H1 (cell line): ENCODE results near the gene CNGB1. TPM values are rescaled to one million over a fixed set of nuclear protein-coding genes. Genes with fewer than 3 reads are reported as not detected.

ENCODE experiments used
- CTCF ChIA-PET: fragments of 300-600 bp; sonication (Branson Sonifier 250); formaldehyde crosslinking; loops from one replicate; lab custom pipeline; 2021; ENCODE audit not compliant: partially characterized antibody; lab: Charles Lee
- POLR2A ChIA-PET: fragments of 300-600 bp; sonication (Branson Sonifier 250); formaldehyde crosslinking; loops from one replicate; lab custom pipeline; 2021; ENCODE audit warnings: inconsistent platforms; ENCODE audit not compliant: partially characterized antibody; lab: Charles Lee
- DNase-seq, 2 experiments: peaks; one replicate each; pipeline versions ENCODE4 v3.0.0 to v3.0.0-alpha.2; 2010 to 2022; ENCODE audit warnings: low spot score in 2 of 2, low read depth in 1 of 2, mixed read lengths in 1 of 2
- FAIRE-seq: peaks from 2 replicates; lab custom pipeline; 2011; peaks lifted over from hg19 to GRCh38; lab: Jason Lieb, UNC
- H2AFZ ChIP-seq: 2 replicates; pipeline ENCODE4 v1.8.1; 2012; ENCODE audit warnings: low read length, inconsistent platforms
- H2AK5ac ChIP-seq: 2 replicates; pipeline ENCODE4 v1.6.1; 2013; ENCODE audit warnings: low read depth, low read length
- H2BK120ac ChIP-seq: replicated peaks from 2 replicates; pipeline ENCODE3; 2013; ENCODE audit warnings: low read depth, low read length, inconsistent platforms
- H2BK12ac ChIP-seq: 2 replicates; pipeline ENCODE4 v1.6.1; 2013; ENCODE audit warnings: low read depth, low read length
- H2BK15ac ChIP-seq: 2 replicates; pipeline ENCODE4 v1.6.1; 2013; ENCODE audit warnings: low read length
- H2BK20ac ChIP-seq: 2 replicates; pipeline ENCODE4 v1.6.1; 2013; ENCODE audit warnings: low read length
- H2BK5ac ChIP-seq: 2 replicates; pipeline ENCODE4 v1.6.1; 2013; ENCODE audit warnings: low read depth, low read length
- H3K14ac ChIP-seq: 2 replicates; pipeline ENCODE4 v1.6.1; 2013; ENCODE audit warnings: inconsistent platforms; ENCODE audit not compliant: insufficient read length
- H3K18ac ChIP-seq: 2 replicates; pipeline ENCODE4 v1.6.1; 2013; ENCODE audit warnings: low read length; ENCODE audit errors: extremely low read depth
- H3K23ac ChIP-seq: 2 replicates; pipeline ENCODE4 v1.6.1; 2013; ENCODE audit warnings: inconsistent platforms; ENCODE audit not compliant: insufficient read length
- H3K23me2 ChIP-seq: 2 replicates; pipeline ENCODE4 v1.6.1; 2013; ENCODE audit warnings: low read depth, low read length
- H3K27ac ChIP-seq: 2 replicates; pipeline ENCODE4 v1.6.1; 2011; ENCODE audit warnings: low read depth, low read length, inconsistent platforms
- H3K27me3 ChIP-seq, 4 experiments: replicated peaks in 1 of 4; 1 replicate in 1 of 4; 2 replicates in 3 of 4; pipeline versions ENCODE4 v1.6.1 to v1.8.1; 2011 to 2013; ENCODE audit warnings: low read length in 3 of 4, mild to moderate bottlenecking in 3 of 4, inconsistent platforms in 2 of 4, mixed read lengths in 2 of 4, moderate library complexity in 1 of 4; ENCODE audit not compliant: control insufficient read depth in 3 of 4, insufficient read depth in 3 of 4; ENCODE audit errors: extremely low read depth in 1 of 4
- H3K36me3 ChIP-seq, 4 experiments: 2 replicates each; pipeline versions ENCODE4 v1.6.1 to v1.8.1; 2011 to 2013; ENCODE audit warnings: mild to moderate bottlenecking in 4 of 4, low read length in 3 of 4, moderate library complexity in 2 of 4, control low read depth in 1 of 4, inconsistent platforms in 1 of 4; ENCODE audit not compliant: insufficient read depth in 4 of 4, control insufficient read depth in 2 of 4
- H3K4ac ChIP-seq: replicated peaks from 2 replicates; pipeline ENCODE3; 2013; ENCODE audit warnings: low read length, low read depth, mixed read lengths, inconsistent platforms; ENCODE audit not compliant: insufficient read length
- H3K4me1 ChIP-seq, 4 experiments: replicated peaks in 1 of 4; 1 replicate in 1 of 4; 2 replicates in 3 of 4; pipeline versions ENCODE4 v1.6.1 to v1.8.1; 2011 to 2013; ENCODE audit warnings: low read length in 3 of 4, inconsistent platforms in 2 of 4, mixed read lengths in 1 of 4; ENCODE audit not compliant: insufficient read depth in 4 of 4, control insufficient read depth in 3 of 4
- H3K4me2 ChIP-seq, 2 experiments: 2 replicates each; pipeline versions ENCODE4 v1.6.1 to v1.8.1; 2011 to 2013; ENCODE audit warnings: low read depth in 2 of 2, low read length in 2 of 2, control low read depth in 1 of 2, inconsistent platforms in 1 of 2, mild to moderate bottlenecking in 1 of 2; ENCODE audit not compliant: insufficient read depth in 1 of 2
- H3K4me3 ChIP-seq, 4 experiments: fragments of 200-600, 300-600 bp in 1 of 4; sonication (generic), shearing (Covaris generic), sonication (Bioruptor Twin) in 1 of 4; 2 replicates each; pipeline versions ENCODE4 v1.5.1 to v1.8.1; 2011 to 2016; ENCODE audit warnings: low read length in 4 of 4, low read depth in 3 of 4, control low read depth in 2 of 4, inconsistent platforms in 2 of 4, mild to moderate bottlenecking in 2 of 4, mixed read lengths in 1 of 4, moderate library complexity in 1 of 4; ENCODE audit not compliant: insufficient read depth in 2 of 4; ENCODE audit errors: extremely low read depth in 1 of 4
- H3K56ac ChIP-seq: replicated peaks from 2 replicates; pipeline ENCODE3; 2013; ENCODE audit warnings: low read depth, mild to moderate bottlenecking, mixed read lengths, low read length, inconsistent platforms; ENCODE audit not compliant: insufficient read length
- H3K79me1 ChIP-seq: 2 replicates; pipeline ENCODE4 v1.6.1; 2013; ENCODE audit warnings: low read depth, low read length, control low read depth
- H3K79me2 ChIP-seq, 2 experiments: 2 replicates each; pipeline versions ENCODE4 v1.6.1 to v1.8.1; 2012 to 2013; ENCODE audit warnings: low read length in 2 of 2, mild to moderate bottlenecking in 2 of 2, inconsistent platforms in 1 of 2; ENCODE audit not compliant: insufficient read depth in 2 of 2, control insufficient read depth in 1 of 2
- H3K9ac ChIP-seq, 4 experiments: replicated peaks in 1 of 4; 1 replicate in 1 of 4; 2 replicates in 3 of 4; pipeline versions ENCODE4 v1.6.1 to v1.8.1; 2011 to 2013; ENCODE audit warnings: low read depth in 3 of 4, low read length in 3 of 4, control low read depth in 2 of 4, mild to moderate bottlenecking in 2 of 4, moderate library complexity in 2 of 4, inconsistent platforms in 1 of 4; ENCODE audit errors: extremely low read depth in 1 of 4
- H3K9me3 ChIP-seq, 2 experiments: 2 replicates each; pipeline versions ENCODE4 v1.6.1 to v1.8.1; 2012 to 2013; ENCODE audit warnings: mild to moderate bottlenecking in 2 of 2, moderate library complexity in 2 of 2, control low read depth in 1 of 2, inconsistent platforms in 1 of 2, low read depth in 1 of 2, low read length in 1 of 2, mixed read lengths in 1 of 2; ENCODE audit not compliant: insufficient read depth in 2 of 2
- H4K20me1 ChIP-seq, 2 experiments: replicated peaks in 1 of 2; 2 replicates each; pipeline versions ENCODE3 to v1.8.1; 2011 to 2013; ENCODE audit warnings: inconsistent platforms in 2 of 2, low read length in 2 of 2, mild to moderate bottlenecking in 1 of 2; ENCODE audit not compliant: insufficient read depth in 2 of 2, control insufficient read depth in 1 of 2
- H4K5ac ChIP-seq: 2 replicates; pipeline ENCODE4 v1.6.1; 2013; ENCODE audit warnings: low read length, low read depth, mixed read lengths, inconsistent platforms; ENCODE audit not compliant: insufficient read length
- H4K8ac ChIP-seq: 2 replicates; pipeline ENCODE4 v1.8.0; 2013; ENCODE audit warnings: mild to moderate bottlenecking, moderate library complexity, low read length, inconsistent platforms; ENCODE audit not compliant: insufficient read depth; ENCODE audit errors: extremely low read depth
- H4K91ac ChIP-seq: replicated peaks from 2 replicates; pipeline ENCODE3; 2013; ENCODE audit warnings: low read length, mixed read lengths, inconsistent platforms; ENCODE audit not compliant: insufficient read length
- CHD2 ChIP-seq: IDR thresholded peaks from 2 replicates; pipeline ENCODE4 v1.6.1; 2012; ENCODE audit warnings: low read length, improper control_type of control experiment
- KDM5A ChIP-seq: fragments of 200-600 bp; IDR thresholded peaks from 2 replicates; pipeline ENCODE4 v1.7.1; 2012; ENCODE audit warnings: mild to moderate bottlenecking, low read length, inconsistent platforms, mixed read lengths
- POLR2A ChIP-seq, 2 experiments: IDR thresholded peaks; 1 replicate in 1 of 2; 2 replicates in 1 of 2; pipeline ENCODE4 v1.6.1; 2011; ENCODE audit warnings: low read depth in 2 of 2, low read length in 2 of 2, mild to moderate bottlenecking in 2 of 2; ENCODE audit errors: control extremely low read depth in 1 of 2
- SAP30 ChIP-seq: fragments of 300-600 bp; sonication (generic); IDR thresholded peaks from 2 replicates; pipeline ENCODE4 v1.7.1; 2012; ENCODE audit warnings: low read length, moderate library complexity, mild to moderate bottlenecking, inconsistent platforms; ENCODE audit not compliant: insufficient read depth, insufficient replicate concordance
- SP2 ChIP-seq: IDR thresholded peaks from 2 replicates; pipeline ENCODE4 v1.6.1; 2012; ENCODE audit warnings: mild to moderate bottlenecking, low read length, inconsistent platforms
- SP4 ChIP-seq: IDR thresholded peaks from 2 replicates; pipeline ENCODE4 v1.6.1; 2012; ENCODE audit warnings: low read length, inconsistent platforms
- TEAD4 ChIP-seq: IDR thresholded peaks from 2 replicates; pipeline ENCODE4 v1.6.1; 2012; ENCODE audit warnings: low read depth, low read length, inconsistent platforms, mixed read lengths
- ZNF274 ChIP-seq: IDR thresholded peaks from 2 replicates; pipeline ENCODE4 v1.7.0; 2012; ENCODE audit warnings: low read length, borderline replicate concordance; ENCODE audit errors: extremely low read depth
- WGBS, 2 experiments: shearing (Covaris generic) in 1 of 2; methylation state at CpG; one replicate each; pipeline versions ENCODE4 v1.1.6 to v1.1.7; 2013 to 2015; ENCODE audit warnings: low lambda C conversion rate in 2 of 2, mixed read lengths in 2 of 2, inconsistent platforms in 1 of 2, low coverage in 1 of 2, missing lambda C conversion rate in 1 of 2; ENCODE audit not compliant: insufficient replicate concordance in 2 of 2, insufficient coverage in 1 of 2, insufficient read length in 1 of 2; ENCODE audit errors: extremely low coverage in 1 of 2, missing lambda C conversion rate in 1 of 2; 5-methylcytosine and 5-hydroxymethylcytosine counted together
- polyA plus RNA-seq, 7 experiments: library from polyadenylated mRNA; depleted of rRNA in 3 of 7; stranded (reverse) in 5 of 7; unstranded in 2 of 7; fragments of >200 nt in 5 of 7; fragments of 200-250 nt in 2 of 7; gene quantifications; 1 replicate in 5 of 7; 2 replicates in 1 of 7; 4 replicates in 1 of 7; pipeline versions ENCODE4 v1.2.1 to v1.2.3, GENCODE V29; 2011 to 2013; ENCODE audit warnings: missing spikeins in 2 of 7, mixed read lengths in 2 of 7
- total RNA-seq: library from RNA; stranded (reverse); fragmentation: NEBNext Ultra II Directional; extraction: Animal tissue kit (Norgen Biotek cat#: 25700); gene quantifications from 2 replicates; pipeline ENCODE4 v1.2.1, GENCODE V29; 2021
- TF ChIP-seq, protein P1 (sequence below): IDR thresholded peaks from 2 replicates; pipeline ENCODE4 v1.6.1; 2011; ENCODE audit warnings: low read length, improper control_type of control experiment

CNGB1 gene
- total and polyA plus RNA-seq, 2 of the 8 experiments (the other 6 are each of a cell fraction or from before 2014, with no cell fraction given), result not detected

DNA sequence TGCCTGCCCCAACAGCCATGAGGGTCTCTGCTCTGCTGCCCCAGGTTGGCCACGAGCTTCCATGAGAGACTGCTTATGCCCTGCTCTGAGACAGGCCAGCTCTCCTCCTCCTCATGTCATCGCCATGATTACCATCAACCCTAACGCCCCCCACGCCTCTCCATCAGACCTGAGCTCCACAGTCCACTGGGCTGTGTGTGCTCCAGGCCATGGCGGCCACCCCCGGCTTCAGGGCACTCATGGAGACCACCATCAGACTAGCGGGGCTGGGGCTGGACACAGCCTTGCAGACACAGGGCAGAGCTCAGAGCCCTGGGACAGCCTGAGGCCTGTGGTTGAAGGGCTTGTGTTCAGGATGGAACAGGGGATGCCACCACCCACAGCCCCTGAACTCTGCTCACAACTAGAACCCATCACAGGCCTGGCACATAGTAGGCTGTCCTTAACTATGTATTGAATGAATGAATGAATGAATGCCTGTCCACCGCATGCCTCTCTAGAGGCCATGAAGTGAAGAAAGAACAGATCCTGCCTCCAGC is 14.6 kb downstream of the CNGB1 start:
- ChIA-PET CTCF (interaction anchor here (0.8 to 5.6 kb wide), 8 partner anchors 10 to 380 kb away, joined by 3 to 40 read pairs (median 8); no protein-coding TSS in a partner anchor), POLR2A (interaction anchor here (1.2 kb wide), 2 partner anchors 29 to 221 kb away, joined by 3 to 4 read pairs; partner anchors contain the start of gene KATNB1)
- no peak overlapping the region for H3K4me3 ChIP-seq
- H3K14ac ChIP-seq, result no peak overlapping the region
- peaks cover 0 to 10% (median 5%) of the 10 kb centered on the region in 4 experiments; a peak in 6 of 7 replicates for H3K4me1 ChIP-seq
- TF ChIP-seq SP2 (no peak), CHD2 (no peak), SAP30 (no peak), TEAD4 (no peak), ZNF274 (no peak), SP4 (no peak), KDM5A (no peak), POLR2A (IDR thresholded peaks at IDR 0.05; ENCODE audit: control extremely low read depth in 1 of 2, low read depth in 2 of 2, low read length in 2 of 2) (no peak)
- TF ChIP-seq, protein P1, sequence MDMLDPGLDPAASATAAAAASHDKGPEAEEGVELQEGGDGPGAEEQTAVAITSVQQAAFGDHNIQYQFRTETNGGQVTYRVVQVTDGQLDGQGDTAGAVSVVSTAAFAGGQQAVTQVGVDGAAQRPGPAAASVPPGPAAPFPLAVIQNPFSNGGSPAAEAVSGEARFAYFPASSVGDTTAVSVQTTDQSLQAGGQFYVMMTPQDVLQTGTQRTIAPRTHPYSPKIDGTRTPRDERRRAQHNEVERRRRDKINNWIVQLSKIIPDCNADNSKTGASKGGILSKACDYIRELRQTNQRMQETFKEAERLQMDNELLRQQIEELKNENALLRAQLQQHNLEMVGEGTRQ, result no peak
- no peak overlapping the region for H3K9ac ChIP-seq
- H3K4ac ChIP-seq, result no peak overlapping the region
- H3K4me2 ChIP-seq, result no peak overlapping the region
- H3K79me2 ChIP-seq, result no peaks in the 10 kb centered on the region
- H3K27me3 ChIP-seq, result no peaks in the 10 kb centered on the region
- no peak overlapping the region for H2BK120ac ChIP-seq
- no peak overlapping the region; the same call in 1 of the 2 replicates for H4K8ac ChIP-seq
- no peaks in the 10 kb centered on the region for H3K23me2 ChIP-seq
- no peak overlapping the region for H4K5ac ChIP-seq
- no peak overlapping the region for H2BK5ac ChIP-seq
- H3K18ac ChIP-seq, result no peak overlapping the region
- no peak for DNase-seq
- H2BK12ac ChIP-seq, result no peak overlapping the region
- H4K91ac ChIP-seq, result no peak overlapping the region
- H3K23ac ChIP-seq, result no peak overlapping the region
- no peaks in the 10 kb centered on the region for H3K79me1 ChIP-seq
- H3K27ac ChIP-seq, result no peak overlapping the region
- H2AFZ ChIP-seq, result no peak overlapping the region
- H2AK5ac ChIP-seq, result no peak overlapping the region
- H3K56ac ChIP-seq, result no peak overlapping the region
- no peak overlapping the region for H2BK15ac ChIP-seq
- H4K20me1 ChIP-seq, result no peaks in the 10 kb centered on the region
- no peak for FAIRE-seq
- WGBS, 2 experiments, result 78% methylated on average over 8 of the region's 8 CpGs; no CpG with 5 or more reads in 1 of the 2 experiments
- no peak overlapping the region for H2BK20ac ChIP-seq
- H3K9me3 ChIP-seq, result no peaks in the 10 kb centered on the region
- H3K36me3 ChIP-seq, result no peaks in the 10 kb centered on the region
